OCI-LY1 (cell line): ENCODE measurements around the gene AGAP1.

Experiments
- H2AFZ ChIP-seq: fragments of 200-600 bp; sonication (generic), shearing (Covaris generic); 2 replicates; pipeline ENCODE4 v1.6.0; 2014; ENCODE audit warnings: antibody characterized with exemption, mild to moderate bottlenecking, low read length
- H3F3A ChIP-seq: fragments of 200-600 bp; sonication (generic), shearing (Covaris generic); 2 replicates; pipeline ENCODE4 v1.6.0; 2014; ENCODE audit warnings: mild to moderate bottlenecking, antibody characterized with exemption, low read length, moderate library complexity; ENCODE audit not compliant: insufficient read depth
- H3K27ac ChIP-seq: fragments of 200-600 bp; sonication (generic); 2 replicates; pipeline ENCODE4 v1.5.1; 2014; ENCODE audit warnings: low read length, mixed run types, mild to moderate bottlenecking, low read depth; ENCODE audit not compliant: poor library complexity, severe bottlenecking
- H3K27me3 ChIP-seq: fragments of 200-600 bp; sonication (generic); 2 replicates; pipeline ENCODE4 v1.6.0; 2014; ENCODE audit warnings: antibody characterized with exemption, mild to moderate bottlenecking, low read length, moderate library complexity; ENCODE audit not compliant: insufficient read depth
- H3K36me3 ChIP-seq: fragments of 200-600 bp; sonication (generic); 2 replicates; pipeline ENCODE4 v1.6.1; 2014; ENCODE audit warnings: mild to moderate bottlenecking, antibody characterized with exemption, low read length, moderate library complexity, mixed read lengths; ENCODE audit not compliant: insufficient read depth
- H3K4me1 ChIP-seq: fragments of 200-600 bp; sonication (generic); 2 replicates; pipeline ENCODE4 v1.5.1; 2014; ENCODE audit warnings: mild to moderate bottlenecking, low read length, moderate library complexity; ENCODE audit not compliant: insufficient read depth, severe bottlenecking
- H3K4me2 ChIP-seq: fragments of 200-600 bp; sonication (generic), shearing (Covaris generic); 2 replicates; pipeline ENCODE4 v1.6.1; 2014; ENCODE audit warnings: low read length
- H3K4me3 ChIP-seq: fragments of 200-600 bp; sonication (generic); 2 replicates; pipeline ENCODE4 v1.5.1; 2014; ENCODE audit warnings: low read length, low read depth, mild to moderate bottlenecking, mixed read lengths; ENCODE audit not compliant: poor library complexity, severe bottlenecking
- H3K79me2 ChIP-seq: fragments of 200-600 bp; shearing (Covaris generic); 2 replicates; pipeline ENCODE4 v1.6.1; 2016; ENCODE audit warnings: mixed run types, low read length, mixed read lengths; ENCODE audit not compliant: insufficient read depth
- H3K9ac ChIP-seq: fragments of 200-600 bp; sonication (generic), shearing (Covaris generic); 2 replicates; pipeline ENCODE4 v1.6.1; 2014; ENCODE audit warnings: mild to moderate bottlenecking, low read length, mixed read lengths
- H3K9me2 ChIP-seq: fragments of 200-600 bp; sonication (generic), shearing (Covaris generic); 2 replicates; pipeline ENCODE4 v1.6.1; 2014; ENCODE audit warnings: low read depth, mild to moderate bottlenecking, low read length, mixed read lengths
- H3K9me3 ChIP-seq: fragments of 200-600 bp; shearing (Covaris generic); 2 replicates; pipeline ENCODE4 v1.6.1; 2014; ENCODE audit warnings: low read length, mixed read lengths
- H4K20me1 ChIP-seq: fragments of 200-600 bp; sonication (generic), shearing (Covaris generic); 2 replicates; pipeline ENCODE4 v1.6.0; 2016; ENCODE audit warnings: mild to moderate bottlenecking, low read length; ENCODE audit not compliant: insufficient read depth
- EZH2 ChIP-seq: fragments of 200-600 bp; sonication (generic), shearing (Covaris generic); IDR thresholded peaks from 2 replicates; pipeline ENCODE4 v1.8.0; 2017; ENCODE audit warnings: borderline replicate concordance, mixed run types, mild to moderate bottlenecking, antibody characterized with exemption, low read length, moderate library complexity, mixed read lengths
- TF ChIP-seq, protein P1 (sequence below): fragments of 200-600 bp; sonication (generic), shearing (Covaris generic); IDR thresholded peaks from 2 replicates; pipeline ENCODE4 v1.5.1; 2017; ENCODE audit warnings: mild to moderate bottlenecking, antibody characterized with exemption, low read length, moderate library complexity, mixed read lengths

The AGAP1 gene

DNA sequence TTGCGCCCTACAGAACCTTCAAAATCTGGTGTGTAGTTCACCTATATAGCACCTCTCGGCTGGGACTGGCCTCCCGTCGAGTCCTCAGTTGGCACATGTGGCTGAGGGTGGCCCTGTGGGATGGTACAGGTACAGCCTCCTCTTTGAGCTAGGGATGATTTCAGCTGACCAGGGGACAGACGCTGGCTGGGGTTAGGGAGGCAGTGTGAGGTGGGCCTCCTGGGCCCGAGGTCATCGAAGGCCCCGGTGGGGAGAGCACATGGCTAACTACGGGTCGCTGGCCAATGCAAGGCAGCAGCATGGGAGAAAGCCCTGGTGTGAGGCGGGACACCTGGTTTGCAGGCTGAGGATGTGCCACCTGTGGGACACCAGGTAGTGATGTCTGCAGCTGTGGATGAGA is 369.6 kb downstream of the AGAP1 start:
- no peak overlapping the region for H3K4me3 ChIP-seq
- no peaks in the 10 kb centered on the region for H3K9me3 ChIP-seq
- no peak overlapping the region for H3K4me2 ChIP-seq
- no peaks in the 10 kb centered on the region for H3K9me2 ChIP-seq
- H2AFZ ChIP-seq, result no peak overlapping the region
- no peaks in the 10 kb centered on the region for H3K79me2 ChIP-seq
- TF ChIP-seq EZH2, result no peak
- TF ChIP-seq, protein P1, sequence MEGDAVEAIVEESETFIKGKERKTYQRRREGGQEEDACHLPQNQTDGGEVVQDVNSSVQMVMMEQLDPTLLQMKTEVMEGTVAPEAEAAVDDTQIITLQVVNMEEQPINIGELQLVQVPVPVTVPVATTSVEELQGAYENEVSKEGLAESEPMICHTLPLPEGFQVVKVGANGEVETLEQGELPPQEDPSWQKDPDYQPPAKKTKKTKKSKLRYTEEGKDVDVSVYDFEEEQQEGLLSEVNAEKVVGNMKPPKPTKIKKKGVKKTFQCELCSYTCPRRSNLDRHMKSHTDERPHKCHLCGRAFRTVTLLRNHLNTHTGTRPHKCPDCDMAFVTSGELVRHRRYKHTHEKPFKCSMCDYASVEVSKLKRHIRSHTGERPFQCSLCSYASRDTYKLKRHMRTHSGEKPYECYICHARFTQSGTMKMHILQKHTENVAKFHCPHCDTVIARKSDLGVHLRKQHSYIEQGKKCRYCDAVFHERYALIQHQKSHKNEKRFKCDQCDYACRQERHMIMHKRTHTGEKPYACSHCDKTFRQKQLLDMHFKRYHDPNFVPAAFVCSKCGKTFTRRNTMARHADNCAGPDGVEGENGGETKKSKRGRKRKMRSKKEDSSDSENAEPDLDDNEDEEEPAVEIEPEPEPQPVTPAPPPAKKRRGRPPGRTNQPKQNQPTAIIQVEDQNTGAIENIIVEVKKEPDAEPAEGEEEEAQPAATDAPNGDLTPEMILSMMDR, result no peak
- H3F3A ChIP-seq, result no peaks in the 10 kb centered on the region
- H4K20me1 ChIP-seq, result no peaks in the 10 kb centered on the region
- no peaks in the 10 kb centered on the region for H3K27me3 ChIP-seq
- H3K36me3 ChIP-seq, result no peaks in the 10 kb centered on the region
- no peak overlapping the region for H3K9ac ChIP-seq
- H3K4me1 ChIP-seq, result no peaks in the 10 kb centered on the region
- no peak overlapping the region for H3K27ac ChIP-seq

DNA sequence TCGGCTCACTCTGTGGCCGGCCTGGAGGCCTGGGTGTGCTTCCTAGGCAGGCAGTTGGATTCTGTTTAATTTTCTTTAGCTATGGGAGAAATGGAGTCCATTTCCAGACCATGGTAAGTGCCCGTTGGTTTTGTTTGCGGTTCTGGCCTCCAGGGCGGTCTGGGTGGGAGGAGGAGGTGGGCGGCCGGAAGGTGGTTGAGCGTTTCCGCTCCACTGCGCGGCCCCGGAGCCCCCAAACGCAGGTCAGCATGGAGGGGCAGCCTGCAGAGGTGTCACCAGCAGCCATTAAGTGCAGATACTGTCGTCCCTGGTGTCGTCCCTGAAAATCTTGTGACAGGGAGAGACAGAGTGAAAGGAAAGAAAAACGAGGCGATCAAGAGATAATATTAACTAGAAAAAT is 370.5 kb downstream of the AGAP1 start:
- Histone ChIP-seq H3K9ac (no peak overlapping the region), H3K36me3 (no peaks in the 10 kb centered on the region), H2AFZ (no peak overlapping the region), H3K79me2 (no peaks in the 10 kb centered on the region), H3K27me3 (no peaks in the 10 kb centered on the region), H3K9me2 (no peaks in the 10 kb centered on the region), H3K4me2 (no peak overlapping the region), H3K27ac (no peak overlapping the region), H3K4me3 (no peak overlapping the region), H3F3A (no peaks in the 10 kb centered on the region), H3K9me3 (no peaks in the 10 kb centered on the region), H3K4me1 (no peaks in the 10 kb centered on the region), H4K20me1 (no peaks in the 10 kb centered on the region)
- no peak for TF ChIP-seq EZH2
- TF ChIP-seq, protein P1, result no peak

GRCh38 chr2:235864733-235865515 is 371.1 kb downstream of the AGAP1 start:
- Histone ChIP-seq H3K27ac (no peak overlapping the region), H3K4me3 (no peak overlapping the region), H3K4me2 (no peak overlapping the region), H2AFZ (no peak overlapping the region), H3K36me3 (no peaks in the 10 kb centered on the region), H3K4me1 (no peaks in the 10 kb centered on the region), H3K9me2 (no peaks in the 10 kb centered on the region), H3K9me3 (no peaks in the 10 kb centered on the region), H3K9ac (no peak overlapping the region), H3K27me3 (no peaks in the 10 kb centered on the region), H4K20me1 (no peaks in the 10 kb centered on the region), H3F3A (no peaks in the 10 kb centered on the region), H3K79me2 (no peaks in the 10 kb centered on the region)
- TF ChIP-seq, protein P1, result no peak
- no peak for TF ChIP-seq EZH2
